IgD-negative memory B cell (primary cell): ENCODE measurements around the gene VSTM5. TPM values are rescaled to one million over a fixed set of nuclear protein-coding genes. Genes with fewer than 3 reads are reported as not detected.

Source experiments
- H3K27ac Mint-ChIP-seq, 3 donors: one replicate each; pipeline ENCODE4 v1.8.0; 2020 to 2022; ENCODE audit warnings: mild to moderate bottlenecking in 3 of 3, mixed read lengths in 3 of 3, moderate library complexity in 1 of 3
- H3K27me3 Mint-ChIP-seq: one replicate; pipeline ENCODE4 v1.8.0; 2021; ENCODE audit warnings: mixed read lengths
- H3K36me3 Mint-ChIP-seq: one replicate; pipeline ENCODE4 v1.8.0; 2020; ENCODE audit warnings: mild to moderate bottlenecking, mixed read lengths
- H3K4me1 Mint-ChIP-seq, 3 donors: one replicate each; pipeline ENCODE4 v1.8.0; 2020 to 2022; ENCODE audit warnings: mixed read lengths in 3 of 3, mild to moderate bottlenecking in 1 of 3
- H3K4me3 Mint-ChIP-seq, 4 donors: one replicate each; pipeline ENCODE4 v1.8.0; 2020 to 2022; ENCODE audit warnings: mild to moderate bottlenecking in 4 of 4, mixed read lengths in 4 of 4, moderate library complexity in 3 of 4
- H3K9me3 Mint-ChIP-seq, 3 donors: one replicate each; pipeline ENCODE4 v1.8.0; 2020 to 2021; ENCODE audit warnings: mixed read lengths in 3 of 3, mild to moderate bottlenecking in 1 of 3
- polyA plus RNA-seq: library from polyadenylated mRNA; unstranded; fragments of 300-500 nt; fragmentation: Illumina TruSeq; gene quantifications from one replicate; pipeline ENCODE4 v1.2.3, GENCODE V29; 2021

VSTM5 gene
- polyA plus RNA-seq, 1 donor from 2014 or later = 0.06 TPM

- Mint-ChIP-seq H3K9me3 (peaks cover 0 to 4% (median 0%) of the 10 kb centered on the region in 3 donors), H3K27ac (no peak overlapping the region), H3K36me3 (peaks cover 2% of the 10 kb centered on the region), H3K27me3 (no peaks in the 10 kb centered on the region), H3K4me1 (no peaks in the 10 kb centered on the region), H3K4me3 (no peak overlapping the region)
These were observed 20.8 kb downstream of the VSTM5 start for GRCh38 chr11:93829598-93829997.

GRCh38 chr11:93827363-93827762, 23.1 kb downstream of the VSTM5 start:
- H3K4me1 Mint-ChIP-seq = no peaks in the 10 kb centered on the region
- H3K9me3 Mint-ChIP-seq = no peaks in the 10 kb centered on the region
- peaks cover 2% of the 10 kb centered on the region for H3K36me3 Mint-ChIP-seq
- H3K4me3 Mint-ChIP-seq = no peak overlapping the region
- H3K27me3 Mint-ChIP-seq = no peaks in the 10 kb centered on the region
- no peak overlapping the region for H3K27ac Mint-ChIP-seq

GRCh38 chr11:93823210-93823609, 27.2 kb downstream of the VSTM5 start:
- Mint-ChIP-seq H3K36me3 (peaks cover 4% of the 10 kb centered on the region), H3K4me1 (no peaks in the 10 kb centered on the region), H3K27me3 (no peaks in the 10 kb centered on the region), H3K9me3 (no peaks in the 10 kb centered on the region), H3K27ac (no peak overlapping the region), H3K4me3 (peak overlapping the region in 1 of 4 donors; percentile 56)

- no peak overlapping the region for H3K27ac Mint-ChIP-seq
- H3K9me3 Mint-ChIP-seq = no peaks in the 10 kb centered on the region
- peaks cover 4% of the 10 kb centered on the region for H3K36me3 Mint-ChIP-seq
- H3K27me3 Mint-ChIP-seq = no peaks in the 10 kb centered on the region
- no peak overlapping the region for H3K4me3 Mint-ChIP-seq
- peaks cover 0 to 3% (median 0%) of the 10 kb centered on the region in 3 donors for H3K4me1 Mint-ChIP-seq
These were observed 28.1 kb downstream of the VSTM5 start for GRCh38 chr11:93822359-93822758.

- H3K9me3 Mint-ChIP-seq = no peaks in the 10 kb centered on the region
- H3K36me3 Mint-ChIP-seq = peaks cover 3% of the 10 kb centered on the region
- no peaks in the 10 kb centered on the region for H3K27me3 Mint-ChIP-seq
- peaks cover 0 to 3% (median 0%) of the 10 kb centered on the region in 3 donors for H3K4me1 Mint-ChIP-seq
- H3K27ac Mint-ChIP-seq = no peak overlapping the region
- no peak overlapping the region for H3K4me3 Mint-ChIP-seq
These were observed 28.8 kb downstream of the VSTM5 start for GRCh38 chr11:93821617-93822016.

- peaks cover 0 to 3% (median 0%) of the 10 kb centered on the region in 3 donors for H3K4me1 Mint-ChIP-seq
- H3K9me3 Mint-ChIP-seq = no peaks in the 10 kb centered on the region
- peaks cover 2% of the 10 kb centered on the region for H3K36me3 Mint-ChIP-seq
- H3K27me3 Mint-ChIP-seq = no peaks in the 10 kb centered on the region
- H3K4me3 Mint-ChIP-seq = no peak overlapping the region
- no peak overlapping the region for H3K27ac Mint-ChIP-seq
These were observed 29.6 kb downstream of the VSTM5 start for GRCh38 chr11:93820847-93821246.

GRCh38 chr11:93819966-93820695, 30.3 kb downstream of the VSTM5 start:
- Mint-ChIP-seq H3K36me3 (peaks cover 2% of the 10 kb centered on the region), H3K27ac (peak overlapping the region in 1 of 3 donors; percentile 12), H3K9me3 (no peaks in the 10 kb centered on the region), H3K4me1 (peaks cover 0 to 3% (median 0%) of the 10 kb centered on the region in 3 donors), H3K27me3 (no peaks in the 10 kb centered on the region), H3K4me3 (no peak overlapping the region)

- H3K27ac Mint-ChIP-seq = no peak overlapping the region
These were observed 32.7 kb downstream of the VSTM5 start for GRCh38 chr11:93817426-93818348.

GRCh38 chr11:93814966-93815633, 35.3 kb downstream of the VSTM5 start:
- Mint-ChIP-seq H3K9me3 (no peaks in the 10 kb centered on the region), H3K27ac (no peak overlapping the region), H3K27me3 (no peaks in the 10 kb centered on the region), H3K36me3 (peaks cover 2% of the 10 kb centered on the region), H3K4me3 (no peak overlapping the region), H3K4me1 (peaks cover 0 to 3% (median 0%) of the 10 kb centered on the region in 3 donors)

More at GRCh38 chr11:93817426-93818348, 32.7 kb downstream of the VSTM5 start:
- H3K36me3 Mint-ChIP-seq = peaks cover 2% of the 10 kb centered on the region
- H3K27me3 Mint-ChIP-seq = no peaks in the 10 kb centered on the region
- peaks cover 0 to 3% (median 0%) of the 10 kb centered on the region in 3 donors for H3K4me1 Mint-ChIP-seq
- no peaks in the 10 kb centered on the region for H3K9me3 Mint-ChIP-seq
- no peak overlapping the region for H3K4me3 Mint-ChIP-seq

GRCh38 chr11:93813974-93814373, 36.4 kb downstream of the VSTM5 start:
- H3K27me3 Mint-ChIP-seq = no peaks in the 10 kb centered on the region

GRCh38 chr11:93807980-93808379, 42.4 kb downstream of the VSTM5 start:
- no peaks in the 10 kb centered on the region for H3K27me3 Mint-ChIP-seq
- no peaks in the 10 kb centered on the region for H3K9me3 Mint-ChIP-seq
- H3K4me1 Mint-ChIP-seq = no peaks in the 10 kb centered on the region
- no peak overlapping the region for H3K4me3 Mint-ChIP-seq
- H3K36me3 Mint-ChIP-seq = peaks cover 5% of the 10 kb centered on the region
- no peak overlapping the region for H3K27ac Mint-ChIP-seq

More at GRCh38 chr11:93813974-93814373, 36.4 kb downstream of the VSTM5 start:
- peaks cover 0 to 3% (median 0%) of the 10 kb centered on the region in 3 donors for H3K4me1 Mint-ChIP-seq
- no peak overlapping the region for H3K27ac Mint-ChIP-seq
- H3K36me3 Mint-ChIP-seq = peaks cover 2% of the 10 kb centered on the region
- no peak overlapping the region for H3K4me3 Mint-ChIP-seq
- no peaks in the 10 kb centered on the region for H3K9me3 Mint-ChIP-seq

- Mint-ChIP-seq H3K4me3 (no peak overlapping the region), H3K4me1 (no peaks in the 10 kb centered on the region), H3K27me3 (no peaks in the 10 kb centered on the region), H3K36me3 (peaks cover 5% of the 10 kb centered on the region), H3K27ac (no peak overlapping the region), H3K9me3 (no peaks in the 10 kb centered on the region)
These were observed 45.5 kb downstream of the VSTM5 start for GRCh38 chr11:93804879-93805278.

GRCh38 chr11:93801366-93801765, 49.1 kb downstream of the VSTM5 start:
- Mint-ChIP-seq H3K4me3 (no peak overlapping the region), H3K36me3 (no peaks in the 10 kb centered on the region), H3K27me3 (no peaks in the 10 kb centered on the region), H3K9me3 (no peaks in the 10 kb centered on the region), H3K27ac (no peak overlapping the region), H3K4me1 (no peaks in the 10 kb centered on the region)

- Mint-ChIP-seq H3K27me3 (no peaks in the 10 kb centered on the region), H3K27ac (no peak overlapping the region), H3K4me3 (no peak overlapping the region), H3K9me3 (no peaks in the 10 kb centered on the region), H3K4me1 (no peaks in the 10 kb centered on the region), H3K36me3 (peaks cover 2% of the 10 kb centered on the region)
These were observed 53.8 kb downstream of the VSTM5 start for GRCh38 chr11:93796441-93797231.
